Fibroblast of villous mesenchyme (primary cell): ENCODE measurements around the gene NELFCD. TPM values are rescaled to one million over a fixed set of nuclear protein-coding genes. Genes with fewer than 3 reads are reported as not detected.
A peak's percentile ranks its signal among the peaks of the same experiment; 100 is the strongest.
"Not testable (repeated sequence)": the region's sequence is repeated elsewhere in the genome, so short reads cannot be mapped to it uniquely, and the experiment has no call there.

Source experiments
- DNase-seq: peaks from one replicate; pipeline ENCODE4 v3.0.0-alpha.2; 2010; ENCODE audit warnings: low read depth
- H3K4me3 ChIP-seq: 2 replicates; pipeline ENCODE4 v1.5.1; 2011; ENCODE audit warnings: low read depth, mild to moderate bottlenecking, low read length
- CTCF ChIP-seq: IDR thresholded peaks from 2 replicates; pipeline ENCODE4 v1.5.1; 2012; ENCODE audit warnings: low read depth, mild to moderate bottlenecking, low read length; ENCODE audit not compliant: insufficient read depth
- total RNA-seq: library from RNA; depleted of rRNA; stranded (reverse); fragments of >200 nt; gene quantifications from 2 replicates; pipeline ENCODE4 v1.2.3, GENCODE V29; 2012

Gene NELFCD
- total RNA-seq, 1 donor, result 38.9 TPM

GRCh38 chr20:58963060-58963584, 17.9 kb upstream of the NELFCD start:
- H3K4me3 ChIP-seq, result no peak overlapping the region
- peak; percentile 11 for DNase-seq
- no peak for TF ChIP-seq CTCF

- H3K4me3 ChIP-seq, DNase-seq: not testable (repeated sequence)
Observed at GRCh38 chr20:58963922-58964321, 17.1 kb upstream of the NELFCD start.

GRCh38 chr20:58965270-58966064, 15.6 kb upstream of the NELFCD start:
- no peak for TF ChIP-seq CTCF
- DNase-seq, result no peak
- no peak overlapping the region for H3K4me3 ChIP-seq

GRCh38 chr20:58967652-58968429, 13.2 kb upstream of the NELFCD start:
- no peak for TF ChIP-seq CTCF
- no peak overlapping the region for H3K4me3 ChIP-seq
- DNase-seq, result no peak

GRCh38 chr20:58969439-58969838, 11.6 kb upstream of the NELFCD start:
- no peak for TF ChIP-seq CTCF
- DNase-seq, result no peak

GRCh38 chr20:58970146-58970545, 10.9 kb upstream of the NELFCD start:
- DNase-seq, result no peak
- TF ChIP-seq CTCF, result no peak
- no peak overlapping the region for H3K4me3 ChIP-seq

More at GRCh38 chr20:58969439-58969838, 11.6 kb upstream of the NELFCD start:
- no peak overlapping the region for H3K4me3 ChIP-seq

- no peak for DNase-seq
- no peak overlapping the region for H3K4me3 ChIP-seq
- no peak for TF ChIP-seq CTCF
Observed at GRCh38 chr20:58971429-58971828, 9.6 kb upstream of the NELFCD start.
